Islet precursor cell (in vitro differentiated cells): ENCODE data around the gene PDK4.
A peak's percentile ranks its signal among the peaks of the same experiment; 100 is the strongest.
"Not testable (repeated sequence)": the region's sequence is repeated elsewhere in the genome, so short reads cannot be mapped to it uniquely, and the experiment has no call there.

Experiments used
- DNase-seq: peaks from one replicate; pipeline ENCODE4 v3.0.0-alpha.2; 2018

The PDK4 gene

DNA sequence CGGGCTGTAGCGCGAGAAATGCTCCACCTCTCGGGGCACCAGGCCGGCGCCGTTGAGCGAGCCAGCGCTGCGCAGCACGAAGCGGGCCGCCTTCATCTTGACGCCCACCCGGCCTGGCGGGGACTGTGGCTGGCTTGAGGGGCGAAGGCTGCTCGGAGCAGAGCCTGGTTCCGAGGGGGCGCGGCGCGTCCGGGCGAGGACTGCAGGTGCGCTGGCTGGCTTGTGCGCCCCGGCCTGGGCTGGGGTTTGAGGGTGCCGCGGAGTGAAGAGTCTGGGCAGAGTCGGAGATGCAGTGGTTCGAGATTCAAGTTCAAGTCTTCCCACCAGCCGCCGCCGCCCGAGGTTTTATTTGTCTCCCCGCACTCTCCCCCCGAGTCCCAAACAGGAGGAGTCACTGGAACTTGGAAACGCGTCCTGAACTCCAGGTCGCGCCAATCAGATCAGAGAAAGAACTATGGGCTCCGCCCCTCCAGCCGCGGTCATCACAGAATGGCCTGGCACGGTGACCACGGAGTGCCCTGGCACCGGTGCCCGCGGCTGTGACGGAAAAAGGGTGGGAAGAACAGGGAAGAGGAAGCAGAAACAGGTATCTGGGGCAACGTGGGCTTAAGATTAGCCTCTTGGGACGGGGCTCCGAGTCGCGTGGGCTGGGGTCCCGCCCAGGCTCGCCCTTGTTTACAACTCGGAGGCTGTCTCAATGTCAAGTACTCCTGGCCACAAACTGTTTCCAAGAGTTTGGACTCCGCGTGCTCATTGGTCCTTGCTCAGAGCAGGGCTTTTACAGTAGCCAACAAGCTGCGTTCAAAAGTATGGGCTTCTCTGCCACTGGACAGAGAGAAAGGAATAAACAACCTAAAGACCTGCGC is at the start of gene PDK4:
TSS of gene PDK4 (minus strand) at position 319 of the 866 bp plus-strand sequence. CDS start at position 96, 223 bp downstream.
- peak; percentile 86 for DNase-seq

DNA sequence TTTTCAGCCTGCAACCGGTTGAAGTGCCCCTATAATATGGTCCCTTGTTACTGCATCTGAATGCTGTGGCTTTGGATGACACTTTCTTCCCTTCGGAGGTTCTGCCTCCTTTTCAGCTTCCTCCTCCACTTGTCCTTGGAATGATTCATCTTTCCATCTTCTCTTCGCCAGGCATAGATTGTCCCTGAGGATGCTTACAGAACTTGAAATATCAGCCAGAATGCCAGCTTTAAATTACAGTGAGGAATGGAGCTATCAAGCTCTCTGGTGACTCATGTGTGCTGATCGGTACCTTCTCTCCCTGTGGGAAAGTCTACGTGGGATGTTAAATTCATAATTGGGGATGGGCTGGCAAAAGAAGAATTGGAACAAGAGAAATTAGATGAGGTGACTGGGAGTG is 45.9 kb upstream of the PDK4 start:
- no peak for DNase-seq

DNA sequence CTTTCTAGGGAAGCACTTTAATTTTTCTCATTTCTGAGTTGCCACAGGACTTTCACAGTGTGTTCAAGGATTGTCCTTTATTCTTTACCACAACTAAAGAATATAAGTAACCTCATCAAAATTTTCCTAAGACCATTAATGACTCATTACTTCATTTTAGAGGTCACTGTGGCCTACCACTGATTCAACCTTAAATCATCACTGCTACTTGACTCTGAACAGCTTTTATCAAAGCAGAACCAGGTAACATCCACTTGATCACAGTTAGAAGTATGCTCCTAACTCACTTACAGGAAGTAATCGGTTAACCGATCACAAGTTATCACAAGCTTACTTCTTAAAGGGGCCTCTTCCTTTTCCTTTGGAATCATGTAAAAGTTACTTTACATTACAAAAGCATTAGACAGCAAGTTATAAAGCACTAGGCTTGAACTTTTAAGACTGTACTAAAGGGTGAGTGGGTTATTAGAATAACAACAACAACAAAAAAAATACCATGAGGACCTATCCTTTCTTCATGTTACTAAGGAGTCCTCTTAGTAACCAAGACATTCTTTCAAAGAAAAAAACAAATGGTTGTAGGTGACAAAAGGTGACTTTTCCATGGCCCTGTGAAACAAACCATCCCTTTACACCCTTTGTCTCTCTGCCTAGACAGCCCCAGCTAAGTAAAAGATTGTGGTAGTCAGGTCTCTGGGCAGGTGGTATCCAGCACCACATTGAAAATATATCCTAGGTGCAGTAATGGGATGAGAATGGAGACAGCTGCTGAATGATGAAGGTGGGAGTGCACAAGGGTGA is 40.0 kb upstream of the PDK4 start:
- no peak for DNase-seq

DNA sequence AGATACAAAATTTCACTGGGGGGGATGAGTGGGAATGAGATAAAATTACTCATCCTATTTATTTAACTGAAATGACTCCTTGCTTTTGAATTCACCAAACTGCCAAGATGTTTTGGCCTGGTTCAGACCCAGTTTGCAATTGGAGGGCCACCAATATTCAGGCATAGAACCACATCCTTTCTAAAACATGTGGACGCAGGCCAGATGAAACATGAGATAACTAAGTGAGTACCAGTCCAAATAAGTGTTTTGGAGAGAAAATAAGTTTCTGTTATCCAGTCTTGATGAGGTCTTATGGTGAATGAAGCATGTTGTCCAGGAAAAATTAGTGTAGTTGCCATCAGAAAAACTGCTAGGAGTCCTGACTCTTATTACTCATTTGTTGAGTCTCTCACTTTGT is 36.3 kb upstream of the PDK4 start:
- DNase-seq = no peak

DNA sequence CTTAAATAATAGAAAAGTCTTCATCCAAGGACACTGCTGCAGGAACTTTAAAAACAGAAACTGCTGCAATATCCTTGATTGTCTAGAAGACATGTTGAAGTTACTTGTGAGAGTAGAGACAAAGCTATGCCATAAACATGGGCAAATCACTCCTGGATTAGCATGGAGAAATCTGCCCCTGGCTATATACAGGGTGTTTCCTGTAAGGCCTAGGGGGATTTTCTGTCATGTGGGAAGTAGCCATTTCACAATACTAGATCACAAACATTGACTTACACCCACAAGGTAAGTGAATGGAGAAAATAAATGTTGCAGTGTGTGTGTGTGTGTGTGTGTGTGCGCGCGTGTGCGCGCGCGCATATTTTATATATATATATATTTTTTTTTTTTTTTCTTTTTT is 35.2 kb upstream of the PDK4 start:
- no peak for DNase-seq

DNA sequence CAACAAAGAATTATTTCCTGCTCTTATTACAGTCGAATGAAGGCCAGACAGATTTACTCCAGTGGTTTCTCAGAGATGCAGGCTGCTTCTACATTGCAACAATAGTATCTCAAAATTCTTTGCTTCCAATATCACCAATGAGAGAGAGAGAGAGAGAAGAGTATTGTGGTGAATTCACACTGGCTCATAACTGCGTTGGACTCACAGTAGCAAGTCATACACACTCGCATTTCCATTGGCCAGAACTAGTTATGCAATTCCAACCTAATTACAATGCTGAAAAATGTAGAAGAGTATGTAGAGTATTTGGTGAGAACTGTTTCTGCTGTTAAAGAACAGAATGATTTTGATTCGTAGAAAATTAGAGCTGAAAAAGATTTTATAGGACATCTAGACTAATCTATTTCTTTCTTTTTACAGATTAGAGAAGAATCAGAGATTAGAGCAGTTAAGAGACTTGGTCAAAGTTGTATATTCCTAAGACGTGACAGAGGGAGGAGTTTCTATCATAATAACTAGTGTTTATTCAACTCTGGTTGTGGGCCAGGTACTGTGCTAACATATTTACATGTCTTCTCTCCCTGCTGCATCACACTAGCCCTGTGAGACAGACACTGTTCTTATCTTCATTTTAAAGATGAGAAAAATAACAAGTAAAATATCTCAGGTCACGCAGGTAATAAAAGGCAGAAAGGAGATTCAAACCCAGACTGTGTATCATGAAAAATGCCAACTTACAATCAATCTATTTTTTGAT is 34.6 kb upstream of the PDK4 start:
- DNase-seq = no peak

DNA sequence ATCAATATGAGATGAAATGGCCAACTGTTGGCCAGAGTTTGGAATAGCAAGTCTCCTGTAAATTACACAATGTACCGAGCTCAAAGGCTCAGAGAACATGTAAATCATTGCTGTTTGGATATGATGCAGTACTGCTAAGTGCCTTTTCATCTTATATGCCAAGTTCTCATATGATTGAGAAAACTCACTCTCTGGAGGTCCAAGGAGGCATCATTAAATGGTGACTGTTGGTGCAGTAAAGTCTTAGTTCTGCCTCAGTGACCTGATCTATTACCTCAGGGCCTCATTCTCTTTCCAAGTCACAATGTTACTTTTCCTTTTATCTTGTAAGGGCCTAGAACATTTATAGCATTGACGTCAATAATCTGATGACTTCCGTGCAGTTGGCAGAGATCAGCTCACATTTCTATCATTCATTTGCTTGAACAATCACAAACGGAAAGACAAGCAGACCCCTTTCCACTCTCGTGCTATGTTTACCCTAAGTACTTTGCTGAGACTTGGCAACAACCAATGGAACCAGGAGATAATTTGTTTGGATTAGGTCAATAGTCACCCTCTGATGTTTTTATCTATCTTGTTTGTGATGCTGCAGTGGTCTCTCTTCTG is 32.6 kb upstream of the PDK4 start:
- no peak for DNase-seq

DNA sequence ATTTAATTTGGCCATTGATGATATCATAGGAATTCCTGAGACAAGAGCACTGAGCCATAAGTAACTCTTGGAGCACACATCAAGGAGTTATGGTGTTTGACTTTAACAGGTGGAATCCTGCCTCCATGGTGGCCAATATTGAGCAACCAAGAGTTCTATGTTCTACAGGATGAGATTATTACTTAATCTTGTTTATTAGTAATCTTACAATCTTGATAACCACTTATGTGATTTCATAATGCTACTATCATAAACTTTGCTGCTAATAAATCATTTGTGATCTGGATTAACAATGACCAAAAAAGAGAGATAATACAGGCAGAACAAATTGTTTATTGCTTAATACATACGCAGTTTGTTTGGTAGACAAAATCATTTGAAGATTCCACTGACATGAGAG is 27.5 kb upstream of the PDK4 start:
- DNase-seq = no peak

DNA sequence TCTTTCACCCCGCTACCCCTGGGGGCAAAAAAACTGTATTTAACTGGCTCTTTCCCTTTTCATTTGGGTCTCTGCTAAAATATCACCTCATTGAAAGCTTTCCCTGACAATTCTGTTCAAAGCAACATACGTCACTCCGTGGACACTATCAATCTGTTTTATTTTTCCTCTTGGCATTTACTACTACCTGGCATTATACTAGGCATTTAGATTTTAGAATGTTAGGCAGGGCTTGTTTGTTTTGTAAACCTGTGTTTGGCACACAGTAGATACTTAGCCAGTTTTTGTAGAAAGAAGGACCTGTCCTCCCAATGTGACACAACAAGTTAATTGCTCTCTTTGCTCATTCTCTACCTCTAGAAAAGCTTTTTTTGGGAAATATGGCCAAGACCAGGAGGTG is 26.5 kb upstream of the PDK4 start:
- no peak for DNase-seq

DNA sequence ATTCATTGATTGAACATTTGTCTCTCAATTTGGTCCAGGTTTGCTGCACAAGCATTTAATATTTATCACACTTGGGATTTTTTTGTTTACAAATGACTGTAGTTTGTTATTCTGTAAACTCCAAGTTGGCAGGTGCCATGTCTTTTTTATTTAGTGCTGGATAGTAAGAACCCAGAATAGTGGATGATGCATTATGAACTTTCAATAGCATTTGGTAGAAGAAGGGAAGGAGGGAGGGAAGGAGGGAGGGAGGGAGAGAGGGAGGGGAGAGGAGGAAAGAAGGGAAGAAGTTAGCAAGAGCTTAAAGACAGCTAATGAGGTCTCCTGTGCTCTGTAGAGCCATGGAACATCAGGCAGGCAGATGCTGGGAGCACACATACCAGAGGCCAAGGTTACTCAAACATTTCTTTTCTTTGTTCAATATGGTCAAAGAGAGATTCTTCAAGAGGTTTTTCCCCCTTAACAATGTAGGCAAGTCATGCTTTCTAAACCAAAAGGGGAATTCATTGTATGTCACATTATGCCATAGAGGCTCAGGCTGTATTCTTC is 25.8 kb upstream of the PDK4 start:
- no peak for DNase-seq

DNA sequence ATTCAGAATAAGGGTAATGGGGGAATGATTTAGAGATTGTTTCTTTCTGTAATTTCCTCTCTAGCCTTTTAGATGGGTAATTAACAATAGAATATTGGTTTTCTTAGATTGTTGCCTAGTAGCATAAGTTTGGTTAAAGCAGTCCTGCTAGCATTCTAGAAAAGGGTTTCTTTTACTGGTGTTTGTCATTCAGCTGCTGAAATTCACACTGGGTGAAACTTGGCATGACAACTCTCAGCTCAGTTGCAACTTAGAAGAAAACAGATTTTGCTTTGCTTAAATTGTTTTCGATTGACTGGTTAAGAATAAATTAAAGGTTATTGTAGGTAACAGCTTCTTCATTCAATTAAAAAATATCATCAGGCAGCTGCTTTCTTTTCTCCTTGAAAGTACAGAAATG is 25.1 kb upstream of the PDK4 start:
- no peak for DNase-seq

DNA sequence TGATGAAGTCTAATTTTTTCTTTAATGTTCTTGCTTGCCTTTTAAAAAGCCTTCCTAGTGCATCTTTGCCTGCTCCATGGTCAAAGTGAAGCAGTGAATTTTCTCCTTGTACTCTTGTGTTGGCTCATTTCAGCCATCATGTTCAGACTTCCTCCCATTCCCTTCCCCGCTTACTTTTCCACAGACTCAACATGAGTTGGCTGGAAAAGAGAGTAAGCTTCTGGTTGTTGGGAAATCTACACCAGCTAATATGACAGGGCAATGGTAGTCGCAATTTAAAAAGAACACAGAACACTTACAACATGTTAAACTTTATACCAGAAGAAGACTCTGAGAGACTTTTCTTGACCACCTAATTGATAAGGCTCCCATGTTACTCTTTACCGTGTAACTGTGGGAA is 24.3 kb upstream of the PDK4 start:
- no peak for DNase-seq

DNA sequence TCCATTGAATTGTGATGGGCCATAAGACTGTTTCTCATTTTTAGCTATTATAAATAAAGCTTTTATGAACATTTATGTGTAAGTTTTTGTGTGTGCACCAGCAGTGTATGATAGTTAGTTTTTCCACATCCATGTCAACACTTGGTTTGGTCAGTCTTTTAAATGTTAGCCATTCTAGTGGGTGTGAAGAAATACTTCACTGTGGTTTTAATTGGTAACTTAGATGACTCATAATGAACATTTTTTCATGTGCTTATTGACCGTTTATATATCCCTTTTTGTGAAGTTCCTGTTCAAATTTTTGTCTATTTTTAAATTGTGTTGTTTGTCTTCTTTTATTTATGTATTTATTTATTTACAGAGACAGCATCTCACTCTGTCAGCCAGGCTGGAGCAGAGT is 23.6 kb upstream of the PDK4 start:
- DNase-seq = no peak

DNA sequence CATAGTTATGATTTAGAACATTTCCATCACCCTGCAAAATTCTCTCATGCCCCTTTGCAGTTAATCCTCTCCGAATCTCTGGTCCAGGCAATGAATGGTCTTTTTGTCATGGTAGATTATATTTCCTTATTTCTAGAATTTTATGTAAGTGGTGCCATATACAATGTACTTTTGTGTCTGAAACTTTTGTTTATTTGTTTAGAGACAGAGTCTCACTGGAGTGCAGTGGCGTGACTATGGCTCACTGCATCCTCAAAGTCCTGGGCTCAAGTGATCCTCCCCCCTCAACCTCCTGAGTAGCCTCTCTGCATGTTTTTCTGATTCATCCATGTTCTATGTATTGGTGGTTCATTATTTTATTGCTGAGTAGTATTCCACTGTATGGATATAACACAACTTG is 23.2 kb upstream of the PDK4 start:
- no peak for DNase-seq

DNA sequence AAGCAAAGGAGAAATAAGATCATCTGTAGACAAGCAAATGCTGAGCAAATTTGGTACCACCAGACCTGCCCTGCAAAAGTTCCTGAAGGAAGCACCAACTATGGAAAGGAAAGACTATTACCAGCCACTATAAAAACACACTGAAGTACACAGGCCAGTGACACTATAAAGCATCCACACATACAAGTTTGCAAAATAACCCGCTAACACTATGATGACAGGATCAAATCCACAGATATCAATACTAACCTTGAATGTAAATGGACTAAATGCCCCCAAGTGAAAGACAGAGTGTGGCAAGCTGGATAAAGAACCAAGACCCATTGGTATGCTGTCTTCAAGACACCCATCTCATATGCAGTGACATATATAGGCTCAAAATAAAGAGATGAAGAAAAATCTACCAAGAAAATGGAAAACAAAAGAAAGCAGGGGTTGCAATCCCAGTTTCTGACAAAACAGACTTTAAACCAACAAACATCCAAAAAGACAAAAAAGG is 18.2 kb upstream of the PDK4 start:
- DNase-seq = no peak

DNA sequence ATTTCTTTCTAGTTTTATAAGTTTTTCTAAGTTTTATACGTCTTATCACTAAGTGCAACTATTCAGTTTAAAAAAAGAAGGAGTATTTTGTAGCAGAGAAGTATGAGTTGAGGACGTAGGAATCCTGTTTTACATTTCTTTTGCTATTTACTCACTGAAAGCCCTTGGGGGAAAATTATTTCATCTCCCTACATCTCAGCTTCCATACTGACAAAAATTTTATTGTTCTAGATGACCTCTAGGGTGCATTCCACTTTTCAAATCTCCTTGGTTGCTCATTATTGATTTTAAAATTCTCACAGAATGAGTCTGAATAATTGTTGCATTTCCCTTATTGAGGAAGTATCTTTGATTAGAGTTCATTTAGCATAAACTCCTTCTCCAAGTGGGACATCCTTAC is 14.9 kb upstream of the PDK4 start:
- no peak for DNase-seq

DNA sequence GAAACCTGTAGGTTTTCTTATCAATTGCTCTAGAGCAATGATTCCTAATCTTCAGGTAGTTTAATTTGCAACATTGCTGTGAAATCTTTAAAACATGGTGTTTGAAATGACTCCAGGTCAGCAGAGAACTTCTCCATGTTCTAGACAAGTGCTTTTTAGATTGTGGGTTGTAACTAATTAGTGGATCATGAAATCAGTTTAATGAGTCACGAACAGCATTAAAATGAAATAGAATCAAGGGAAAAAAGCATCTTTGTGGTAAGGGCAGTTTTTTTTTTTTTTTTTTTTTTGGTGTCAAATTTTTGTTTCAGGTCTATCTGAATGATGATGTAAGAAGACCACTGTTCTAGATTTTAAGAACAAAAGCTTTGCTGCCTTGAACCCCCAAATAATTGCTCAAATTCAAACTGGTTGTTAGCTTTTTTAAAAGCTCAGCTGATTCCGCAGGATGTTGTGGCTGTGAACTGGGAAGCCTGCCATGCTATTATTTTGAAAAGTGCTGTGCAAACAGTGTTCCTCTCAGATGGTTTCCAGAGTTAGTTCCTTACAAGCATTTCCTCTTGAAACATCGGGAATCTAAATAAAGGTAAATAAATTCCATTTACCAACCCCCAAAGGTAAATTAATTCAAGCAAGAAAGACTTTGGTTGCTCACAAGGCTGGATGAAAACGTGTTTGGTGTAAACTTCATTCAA is 13.1 kb upstream of the PDK4 start:
- DNase-seq = no peak

DNA sequence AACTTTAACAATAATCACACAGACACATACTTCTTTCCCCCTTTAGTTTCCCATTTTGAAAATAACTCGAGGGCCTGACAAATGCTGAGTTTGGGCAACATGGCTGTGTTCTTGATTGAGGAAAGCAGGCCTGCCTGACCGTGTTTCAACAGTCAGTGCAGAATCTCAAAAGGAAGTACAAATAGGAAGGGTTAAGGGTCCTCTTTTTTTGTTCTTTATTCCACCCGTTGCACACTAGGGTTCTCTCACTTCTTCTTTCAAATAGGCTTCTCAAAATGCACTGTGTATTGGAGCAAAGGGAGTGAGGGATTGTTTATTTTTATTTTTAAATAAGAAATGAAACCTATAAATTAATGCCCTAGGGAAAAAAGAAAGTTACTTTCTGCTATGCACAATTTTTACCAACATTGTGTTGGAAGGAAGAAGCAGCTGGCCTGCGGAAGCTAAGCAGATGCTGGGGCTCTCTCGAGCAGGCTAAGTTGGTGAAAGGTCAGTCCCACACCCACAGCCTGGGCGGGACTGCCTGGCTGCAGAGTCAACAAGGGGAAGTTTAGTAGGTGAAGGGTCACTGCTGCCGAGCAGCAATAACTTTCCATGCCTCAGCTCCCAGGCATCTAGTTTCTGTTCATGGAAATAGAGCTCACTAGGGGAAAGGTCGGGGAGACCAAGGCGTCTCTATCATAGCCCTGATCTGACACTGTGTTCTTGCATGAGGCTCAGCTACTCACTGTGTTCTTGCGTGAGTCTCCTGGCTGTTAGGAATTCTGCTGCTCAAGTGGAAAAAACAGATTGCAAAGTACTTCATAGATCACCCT is 12.2 kb upstream of the PDK4 start:
- DNase-seq = peak; percentile 96

DNA sequence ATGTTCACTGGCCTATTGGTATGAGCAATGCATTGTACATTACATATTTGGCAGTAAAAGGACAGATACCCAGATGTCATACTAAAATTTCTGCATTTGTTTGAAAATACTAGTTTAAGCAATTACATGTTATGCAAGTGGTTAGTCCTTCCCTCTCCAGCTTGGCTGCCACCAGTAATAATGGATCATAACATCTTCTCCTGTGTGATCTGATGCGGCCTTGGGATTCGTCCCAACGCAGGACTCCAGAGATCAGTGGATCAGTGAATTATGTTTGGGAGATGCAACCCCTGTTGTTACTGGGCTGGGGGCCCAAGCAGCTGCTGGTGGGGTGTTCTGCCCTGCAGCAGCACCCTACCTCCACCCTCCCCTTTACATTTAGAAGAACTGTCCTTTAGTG is 11.2 kb upstream of the PDK4 start:
- no peak for DNase-seq

DNA sequence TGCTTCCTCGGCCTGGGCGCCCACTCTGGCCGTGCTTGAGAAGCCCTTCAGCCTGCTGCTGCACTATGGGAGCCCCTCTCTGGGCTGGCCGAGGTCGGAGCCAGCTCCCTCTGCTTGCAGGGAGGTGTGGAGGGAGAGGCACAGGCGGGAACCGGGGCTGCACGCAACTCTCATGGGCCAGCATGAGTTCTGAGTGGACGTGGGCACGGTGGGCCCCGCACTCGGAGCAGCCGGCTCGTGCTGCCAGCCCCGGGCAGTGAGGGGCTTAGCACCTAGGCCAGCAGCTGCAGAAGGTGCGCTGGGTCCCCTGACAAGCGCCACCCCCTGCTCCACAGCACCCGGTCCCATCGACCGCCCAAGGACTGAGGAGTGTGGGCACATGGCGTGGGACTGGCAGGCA is 9.0 kb upstream of the PDK4 start:
- no peak for DNase-seq

DNA sequence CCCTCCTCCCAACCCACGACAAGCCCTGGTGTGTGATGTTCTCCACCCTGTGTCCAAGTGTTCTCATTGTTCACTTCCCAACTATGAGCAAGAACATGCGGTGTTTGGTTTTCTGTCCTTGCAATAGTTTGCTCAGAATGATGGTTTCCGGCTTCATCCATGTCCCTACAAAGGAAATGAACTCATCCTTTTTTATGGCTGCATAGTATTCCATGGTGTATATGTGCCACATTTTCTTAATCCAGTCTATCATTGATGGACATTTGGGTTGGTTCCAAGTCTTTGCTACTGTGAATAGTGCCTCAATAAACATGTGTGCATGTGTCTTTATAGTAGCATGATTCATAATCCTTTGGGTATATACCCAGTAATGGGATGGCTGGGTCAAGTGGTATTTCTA is 8.5 kb upstream of the PDK4 start:
- not testable (repeated sequence) for DNase-seq
